Measurements from ENCODE around the gene CSRNP3.

CSRNP3 gene

DNA sequence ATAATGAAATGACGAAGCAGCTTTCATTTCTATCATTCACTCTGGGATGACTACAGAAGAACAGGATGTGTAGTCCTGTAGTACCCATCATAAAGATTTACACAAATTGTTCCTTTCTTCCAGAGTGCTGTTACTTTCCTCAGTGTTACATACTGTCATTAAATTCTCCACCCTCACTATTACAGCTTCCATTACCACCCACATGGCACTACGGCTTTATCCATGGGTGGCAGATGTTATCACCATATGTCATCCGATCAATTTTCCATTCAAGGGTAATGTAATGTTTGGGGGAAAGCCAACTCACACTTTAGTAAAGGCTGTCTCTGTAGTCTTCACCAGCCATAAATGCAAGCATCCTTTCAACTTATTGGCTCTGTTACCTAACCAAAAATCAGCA lies 7.1 kb upstream of the CSRNP3 start:
- Histone ChIP-seq H3K9me3 (ENCODE audit: control insufficient read depth, insufficient read depth, low read depth, low read length) (no peaks in the 10 kb centered on the region), H3K4me3 (ENCODE audit: low read depth, low read length) (no peak overlapping the region), H3K4me1 (ENCODE audit: control insufficient read depth, insufficient read depth, low read length) (no peaks in the 10 kb centered on the region), H3K27ac (ENCODE audit: extremely low read depth, low read depth, low read length) (no peak overlapping the region), H3K36me3 (ENCODE audit: control insufficient read depth in 2 of 2, insufficient read depth in 1 of 2, low read length in 2 of 2) (no peaks in the 10 kb centered on the region)
- ChIA-PET CTCF (interaction anchor here (0.6 to 1.1 kb wide), 3 partner anchors 10 to 266 kb away, joined by 3 read pairs; partner anchors contain the start of gene SCN2A), POLR2A (no interaction called here)
- TF ChIP-seq, protein P1, sequence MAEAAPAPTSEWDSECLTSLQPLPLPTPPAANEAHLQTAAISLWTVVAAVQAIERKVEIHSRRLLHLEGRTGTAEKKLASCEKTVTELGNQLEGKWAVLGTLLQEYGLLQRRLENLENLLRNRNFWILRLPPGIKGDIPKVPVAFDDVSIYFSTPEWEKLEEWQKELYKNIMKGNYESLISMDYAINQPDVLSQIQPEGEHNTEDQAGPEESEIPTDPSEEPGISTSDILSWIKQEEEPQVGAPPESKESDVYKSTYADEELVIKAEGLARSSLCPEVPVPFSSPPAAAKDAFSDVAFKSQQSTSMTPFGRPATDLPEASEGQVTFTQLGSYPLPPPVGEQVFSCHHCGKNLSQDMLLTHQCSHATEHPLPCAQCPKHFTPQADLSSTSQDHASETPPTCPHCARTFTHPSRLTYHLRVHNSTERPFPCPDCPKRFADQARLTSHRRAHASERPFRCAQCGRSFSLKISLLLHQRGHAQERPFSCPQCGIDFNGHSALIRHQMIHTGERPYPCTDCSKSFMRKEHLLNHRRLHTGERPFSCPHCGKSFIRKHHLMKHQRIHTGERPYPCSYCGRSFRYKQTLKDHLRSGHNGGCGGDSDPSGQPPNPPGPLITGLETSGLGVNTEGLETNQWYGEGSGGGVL (tag by site-specific recombination; IDR thresholded peaks at IDR 0.05), result 0 out of 2 replicates have a peak, but pooled peaks have one; percentile 13
- TF ChIP-seq ZNF10 (tag by site-specific recombination; IDR thresholded peaks at IDR 0.05), result no peak
- TF ChIP-seq ZNF701 (tag by site-specific recombination; IDR thresholded peaks at IDR 0.05), result no peak
- no peak for TF ChIP-seq ZBTB20 (tag by site-specific recombination; IDR thresholded peaks at IDR 0.05)
- no peak for TF ChIP-seq ZBTB8A (tag by site-specific recombination; IDR thresholded peaks at IDR 0.05)
- TF ChIP-seq ZNF292 (tag by site-specific recombination; IDR thresholded peaks at IDR 0.05; ENCODE audit: borderline replicate concordance, low read depth), result no peak
- TF ChIP-seq, protein P2, sequence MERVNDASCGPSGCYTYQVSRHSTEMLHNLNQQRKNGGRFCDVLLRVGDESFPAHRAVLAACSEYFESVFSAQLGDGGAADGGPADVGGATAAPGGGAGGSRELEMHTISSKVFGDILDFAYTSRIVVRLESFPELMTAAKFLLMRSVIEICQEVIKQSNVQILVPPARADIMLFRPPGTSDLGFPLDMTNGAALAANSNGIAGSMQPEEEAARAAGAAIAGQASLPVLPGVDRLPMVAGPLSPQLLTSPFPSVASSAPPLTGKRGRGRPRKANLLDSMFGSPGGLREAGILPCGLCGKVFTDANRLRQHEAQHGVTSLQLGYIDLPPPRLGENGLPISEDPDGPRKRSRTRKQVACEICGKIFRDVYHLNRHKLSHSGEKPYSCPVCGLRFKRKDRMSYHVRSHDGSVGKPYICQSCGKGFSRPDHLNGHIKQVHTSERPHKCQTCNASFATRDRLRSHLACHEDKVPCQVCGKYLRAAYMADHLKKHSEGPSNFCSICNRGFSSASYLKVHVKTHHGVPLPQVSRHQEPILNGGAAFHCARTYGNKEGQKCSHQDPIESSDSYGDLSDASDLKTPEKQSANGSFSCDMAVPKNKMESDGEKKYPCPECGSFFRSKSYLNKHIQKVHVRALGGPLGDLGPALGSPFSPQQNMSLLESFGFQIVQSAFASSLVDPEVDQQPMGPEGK (tag by site-specific recombination; IDR thresholded peaks at IDR 0.05), result no peak
- no peak for TF ChIP-seq ZNF169 (tag by site-specific recombination; IDR thresholded peaks at IDR 0.05)
- TF ChIP-seq GLI4 (tag by site-specific recombination; IDR thresholded peaks at IDR 0.05), result no peak
- 0 out of 2 replicates have a peak, but pooled peaks have one; percentile 29 for TF ChIP-seq TRIM28 (IDR thresholded peaks at IDR 0.05; ENCODE audit: borderline replicate concordance, low read length)
- TF ChIP-seq ZNF202 (tag by site-specific recombination; IDR thresholded peaks at IDR 0.05; ENCODE audit: borderline replicate concordance), result no peak
- no peak for TF ChIP-seq ZNF311 (tag by site-specific recombination; IDR thresholded peaks at IDR 0.05; ENCODE audit: borderline replicate concordance)
- TF ChIP-seq, protein P3, sequence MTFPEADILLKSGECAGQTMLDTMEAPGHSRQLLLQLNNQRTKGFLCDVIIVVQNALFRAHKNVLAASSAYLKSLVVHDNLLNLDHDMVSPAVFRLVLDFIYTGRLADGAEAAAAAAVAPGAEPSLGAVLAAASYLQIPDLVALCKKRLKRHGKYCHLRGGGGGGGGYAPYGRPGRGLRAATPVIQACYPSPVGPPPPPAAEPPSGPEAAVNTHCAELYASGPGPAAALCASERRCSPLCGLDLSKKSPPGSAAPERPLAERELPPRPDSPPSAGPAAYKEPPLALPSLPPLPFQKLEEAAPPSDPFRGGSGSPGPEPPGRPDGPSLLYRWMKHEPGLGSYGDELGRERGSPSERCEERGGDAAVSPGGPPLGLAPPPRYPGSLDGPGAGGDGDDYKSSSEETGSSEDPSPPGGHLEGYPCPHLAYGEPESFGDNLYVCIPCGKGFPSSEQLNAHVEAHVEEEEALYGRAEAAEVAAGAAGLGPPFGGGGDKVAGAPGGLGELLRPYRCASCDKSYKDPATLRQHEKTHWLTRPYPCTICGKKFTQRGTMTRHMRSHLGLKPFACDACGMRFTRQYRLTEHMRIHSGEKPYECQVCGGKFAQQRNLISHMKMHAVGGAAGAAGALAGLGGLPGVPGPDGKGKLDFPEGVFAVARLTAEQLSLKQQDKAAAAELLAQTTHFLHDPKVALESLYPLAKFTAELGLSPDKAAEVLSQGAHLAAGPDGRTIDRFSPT (tag by site-specific recombination; IDR thresholded peaks at IDR 0.05), result 0 out of 2 replicates have a peak, but pooled peaks have one; percentile 32
- TF ChIP-seq ZNF843 (tag by site-specific recombination; IDR thresholded peaks at IDR 0.05), result peak; percentile 49; the same call in 1 of the 2 replicates
- TF ChIP-seq ZNF785 (tag by site-specific recombination; IDR thresholded peaks at IDR 0.05), result no peak
- TF ChIP-seq KLF16 (tag by site-specific recombination; IDR thresholded peaks at IDR 0.05), result no peak
- peak; percentile 44 for TF ChIP-seq FEZF1 (tag by site-specific recombination; IDR thresholded peaks at IDR 0.05)
- TF ChIP-seq, protein P4, sequence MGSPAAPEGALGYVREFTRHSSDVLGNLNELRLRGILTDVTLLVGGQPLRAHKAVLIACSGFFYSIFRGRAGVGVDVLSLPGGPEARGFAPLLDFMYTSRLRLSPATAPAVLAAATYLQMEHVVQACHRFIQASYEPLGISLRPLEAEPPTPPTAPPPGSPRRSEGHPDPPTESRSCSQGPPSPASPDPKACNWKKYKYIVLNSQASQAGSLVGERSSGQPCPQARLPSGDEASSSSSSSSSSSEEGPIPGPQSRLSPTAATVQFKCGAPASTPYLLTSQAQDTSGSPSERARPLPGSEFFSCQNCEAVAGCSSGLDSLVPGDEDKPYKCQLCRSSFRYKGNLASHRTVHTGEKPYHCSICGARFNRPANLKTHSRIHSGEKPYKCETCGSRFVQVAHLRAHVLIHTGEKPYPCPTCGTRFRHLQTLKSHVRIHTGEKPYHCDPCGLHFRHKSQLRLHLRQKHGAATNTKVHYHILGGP (tag by site-specific recombination; IDR thresholded peaks at IDR 0.05), result no peak
- no peak for TF ChIP-seq CTCF (tag by site-specific recombination; IDR thresholded peaks at IDR 0.05)
- TF ChIP-seq SCRT1 (tag by site-specific recombination; IDR thresholded peaks at IDR 0.05; ENCODE audit: borderline replicate concordance), result no peak
- no peak for TF ChIP-seq ZNF521 (tag by site-specific recombination; IDR thresholded peaks at IDR 0.05)
- no peak for TF ChIP-seq KLF8 (tag by site-specific recombination; IDR thresholded peaks at IDR 0.05)
- TF ChIP-seq ZNF624 (tag by site-specific recombination; IDR thresholded peaks at IDR 0.05), result no peak
- no peak for TF ChIP-seq ZSCAN5A (tag by site-specific recombination; IDR thresholded peaks at IDR 0.05)
- no peak for TF ChIP-seq ZNF146 (tag by site-specific recombination; IDR thresholded peaks at IDR 0.05)
- TF ChIP-seq ZNF76 (tag by site-specific recombination; IDR thresholded peaks at IDR 0.05; ENCODE audit: borderline replicate concordance, low read depth), result no peak
- TF ChIP-seq ZNF239 (tag by site-specific recombination; IDR thresholded peaks at IDR 0.05), result no peak
